HEK293T (cell line): ENCODE measurements around the gene PRKG1.
"Not testable (repeated sequence)": the region's sequence is repeated elsewhere in the genome, so short reads cannot be mapped to it uniquely, and the experiment has no call there.

Experiments used
- CTCF ChIA-PET: fragments of 350-600 bp; formaldehyde crosslinking; extraction: SDS; loops from one replicate; lab custom pipeline; 2021; ENCODE audit warnings: antibody characterized with exemption, inconsistent platforms; lab: Yijun Ruan, JAX
- POLR2A ChIA-PET: fragments of 350-600 bp; formaldehyde crosslinking; extraction: SDS; loops from one replicate; lab custom pipeline; 2020; ENCODE audit warnings: antibody characterized with exemption, inconsistent platforms; lab: Yijun Ruan, JAX
- DNase-seq: peaks from one replicate; pipeline ENCODE4 v3.0.0; 2012; ENCODE audit warnings: mixed read lengths; ENCODE audit errors: extremely low spot score
- ARNT ChIP-seq: fragments of 450-650 bp; IDR thresholded peaks from 2 replicates; pipeline ENCODE4 v1.6.1; 2017; ENCODE audit warnings: mild to moderate bottlenecking
- BHLHE40 ChIP-seq: fragments of 450-650 bp; IDR thresholded peaks from 2 replicates; pipeline ENCODE4 v1.6.1; 2016; ENCODE audit warnings: mild to moderate bottlenecking, moderate library complexity, borderline replicate concordance
- CTBP1 ChIP-seq: fragments of 450-650 bp; IDR thresholded peaks from 2 replicates; pipeline ENCODE4 v1.6.1; 2016; ENCODE audit warnings: borderline replicate concordance
- ELF4 ChIP-seq: fragments of 450-650 bp; IDR thresholded peaks from 2 replicates; pipeline ENCODE4 v1.6.1; 2017; ENCODE audit warnings: antibody characterized with exemption
- FOXA1 ChIP-seq: fragments of 450-650 bp; IDR thresholded peaks from 2 replicates; pipeline ENCODE4 v1.6.1; 2016; ENCODE audit warnings: mild to moderate bottlenecking
- FOXK2 ChIP-seq: fragments of 450-650 bp; IDR thresholded peaks from 2 replicates; pipeline ENCODE4 v1.6.1; 2016; ENCODE audit warnings: mild to moderate bottlenecking
- FOXM1 ChIP-seq: fragments of 450-650 bp; IDR thresholded peaks from 2 replicates; pipeline ENCODE4 v1.6.1; 2017; ENCODE audit warnings: mild to moderate bottlenecking, borderline replicate concordance
- HDGF ChIP-seq: fragments of 450-650 bp; IDR thresholded peaks from 2 replicates; pipeline ENCODE4 v1.6.1; 2017; ENCODE audit warnings: antibody characterized with exemption, borderline replicate concordance
- L3MBTL2 ChIP-seq: fragments of 450-650 bp; conservative IDR thresholded peaks from 2 replicates; pipeline ENCODE4 v1.6.1; 2016; ENCODE audit warnings: mild to moderate bottlenecking
- NFRKB ChIP-seq: fragments of 450-650 bp; IDR thresholded peaks from 2 replicates; pipeline ENCODE4 v1.6.1; 2016; ENCODE audit warnings: mild to moderate bottlenecking, moderate library complexity
- SP1 ChIP-seq: fragments of 450-650 bp; IDR thresholded peaks from 2 replicates; pipeline ENCODE4 v1.6.1; 2017
- SUZ12 ChIP-seq: fragments of 450-650 bp; IDR thresholded peaks from 2 replicates; pipeline ENCODE4 v1.6.1; 2016; ENCODE audit warnings: mild to moderate bottlenecking
- TARDBP ChIP-seq: fragments of 450-650 bp; IDR thresholded peaks from 2 replicates; pipeline ENCODE4 v1.6.1; 2016
- ZNF384 ChIP-seq: fragments of 450-650 bp; IDR thresholded peaks from 2 replicates; pipeline ENCODE4 v1.6.1; 2016
- TF ChIP-seq, protein P1 (sequence below): fragments of 450-650 bp; IDR thresholded peaks from 2 replicates; pipeline ENCODE4 v1.6.1; 2016

Gene PRKG1

DNA sequence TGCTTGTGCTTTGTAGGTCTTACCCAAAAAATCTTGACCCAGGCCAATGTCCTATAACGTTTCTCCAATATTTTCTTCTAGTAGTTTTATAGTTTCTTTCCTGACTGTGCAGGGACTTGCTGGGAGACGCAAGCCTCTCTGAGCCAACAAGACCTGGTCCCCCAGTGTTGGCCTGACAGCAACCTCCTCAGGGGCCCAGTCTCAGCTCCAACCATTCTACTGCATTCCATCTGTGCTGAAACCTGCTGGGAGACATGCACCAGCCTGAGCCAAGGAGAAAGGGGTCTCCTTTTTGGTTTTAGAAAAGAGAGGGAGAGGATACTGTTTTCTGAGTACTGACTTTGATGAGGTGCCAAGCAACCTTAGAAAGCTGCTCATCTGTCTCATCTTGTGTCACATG, 251.4 kb downstream of the PRKG1 start:
- DNase-seq = no peak
- no peak for TF ChIP-seq CTBP1
- POLR2A ChIA-PET = no interaction called here
- CTCF ChIA-PET = no interaction called here

DNA sequence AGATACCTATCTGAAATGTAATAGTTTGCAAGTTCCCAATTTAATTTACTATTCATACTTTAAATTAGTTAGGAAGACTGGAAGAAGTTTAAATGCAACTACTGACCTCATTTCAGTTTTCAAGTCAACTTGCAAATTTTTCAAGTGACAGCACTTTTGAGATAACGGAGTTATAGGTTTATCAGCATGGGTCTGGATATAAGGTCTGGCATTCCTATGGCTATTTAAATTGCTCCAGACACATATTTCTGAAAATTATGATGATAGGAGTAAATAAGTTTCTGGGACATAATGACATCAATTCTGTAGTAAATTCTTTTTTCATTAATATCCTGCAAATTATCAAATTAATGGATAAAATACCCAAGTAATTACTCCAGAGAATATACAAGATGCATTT, 251.9 kb downstream of the PRKG1 start:
- no peak for DNase-seq
- POLR2A ChIA-PET = no interaction called here
- CTCF ChIA-PET = no interaction called here
- TF ChIP-seq SP1 (no peak), FOXM1 (no peak), SUZ12 (no peak), ARNT (no peak), ELF4 (no peak), ZNF384 (no peak), L3MBTL2 (no peak), FOXK2 (no peak)
- TF ChIP-seq, protein P1, sequence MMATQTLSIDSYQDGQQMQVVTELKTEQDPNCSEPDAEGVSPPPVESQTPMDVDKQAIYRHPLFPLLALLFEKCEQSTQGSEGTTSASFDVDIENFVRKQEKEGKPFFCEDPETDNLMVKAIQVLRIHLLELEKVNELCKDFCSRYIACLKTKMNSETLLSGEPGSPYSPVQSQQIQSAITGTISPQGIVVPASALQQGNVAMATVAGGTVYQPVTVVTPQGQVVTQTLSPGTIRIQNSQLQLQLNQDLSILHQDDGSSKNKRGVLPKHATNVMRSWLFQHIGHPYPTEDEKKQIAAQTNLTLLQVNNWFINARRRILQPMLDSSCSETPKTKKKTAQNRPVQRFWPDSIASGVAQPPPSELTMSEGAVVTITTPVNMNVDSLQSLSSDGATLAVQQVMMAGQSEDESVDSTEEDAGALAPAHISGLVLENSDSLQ = no peak

GRCh38 chr10:51327432-51327831, 253.1 kb downstream of the PRKG1 start:
- ChIA-PET POLR2A (no interaction called here), CTCF (no interaction called here)
- TF ChIP-seq L3MBTL2 (no peak), CTBP1 (no peak), BHLHE40 (no peak), SP1 (no peak), HDGF (no peak), FOXM1 (no peak), FOXA1 (no peak), FOXK2 (no peak), TARDBP (no peak), ARNT (no peak), NFRKB (no peak), ZNF384 (no peak)
- TF ChIP-seq, protein P1 = no peak
- no peak for DNase-seq

DNA sequence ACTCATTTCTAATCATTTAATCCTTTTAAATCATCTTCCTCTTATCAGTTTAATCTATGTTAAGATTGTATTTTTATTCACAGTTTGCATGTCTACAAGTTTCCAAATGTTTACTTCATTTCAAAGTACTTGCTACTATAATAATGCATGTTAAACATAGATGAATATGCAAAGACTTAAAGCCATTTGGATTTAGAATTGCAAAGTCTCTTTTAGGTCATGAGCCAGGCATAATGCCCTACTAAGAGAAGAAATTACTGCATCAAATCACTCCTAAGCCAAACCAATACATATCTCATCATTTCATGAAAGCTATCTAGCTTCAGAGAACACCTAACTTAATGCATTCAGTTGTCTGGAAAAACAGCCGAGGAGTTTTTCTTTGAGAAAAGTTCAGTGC, 266.1 kb downstream of the PRKG1 start:
- no peak for DNase-seq
- POLR2A ChIA-PET = no interaction called here
- TF ChIP-seq CTBP1 (no peak), FOXK2 (no peak), SP1 (no peak), TARDBP (no peak), SUZ12 (no peak)
- TF ChIP-seq, protein P1 = no peak
- CTCF ChIA-PET = no interaction called here

- ChIA-PET CTCF (interaction anchor here (0.6 kb wide), 1 partner anchor 123 kb away, joined by 5 read pairs; no protein-coding TSS in a partner anchor), POLR2A (no interaction called here)
- TF ChIP-seq SUZ12 = no peak
- DNase-seq = no peak
Observed at GRCh38 chr10:51340845-51341610, 266.7 kb downstream of the PRKG1 start.

DNA sequence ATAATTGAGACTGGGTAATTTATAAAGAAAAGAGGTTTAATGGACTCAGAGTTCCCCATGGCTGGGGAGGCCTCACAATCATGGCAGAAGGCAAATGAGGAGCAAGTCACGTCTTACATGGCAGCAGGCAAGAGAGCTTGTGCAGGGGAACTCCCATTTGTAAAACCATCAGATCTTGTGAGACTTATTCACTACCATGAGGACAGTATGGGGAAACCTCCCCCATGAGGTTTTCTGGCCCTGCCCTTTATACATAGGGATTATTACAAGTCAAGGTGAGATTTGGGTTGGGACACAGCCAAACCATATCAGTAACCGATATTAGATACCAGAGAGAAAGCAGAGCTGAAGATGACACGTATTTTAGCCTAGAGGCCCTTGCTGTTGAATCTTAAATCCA, 267.5 kb downstream of the PRKG1 start:
- DNase-seq, POLR2A ChIA-PET: not testable (repeated sequence)
- CTCF ChIA-PET = interaction anchor here (0.7 kb wide), 1 partner anchor 80 kb away, joined by 3 read pairs; no protein-coding TSS in a partner anchor

DNA sequence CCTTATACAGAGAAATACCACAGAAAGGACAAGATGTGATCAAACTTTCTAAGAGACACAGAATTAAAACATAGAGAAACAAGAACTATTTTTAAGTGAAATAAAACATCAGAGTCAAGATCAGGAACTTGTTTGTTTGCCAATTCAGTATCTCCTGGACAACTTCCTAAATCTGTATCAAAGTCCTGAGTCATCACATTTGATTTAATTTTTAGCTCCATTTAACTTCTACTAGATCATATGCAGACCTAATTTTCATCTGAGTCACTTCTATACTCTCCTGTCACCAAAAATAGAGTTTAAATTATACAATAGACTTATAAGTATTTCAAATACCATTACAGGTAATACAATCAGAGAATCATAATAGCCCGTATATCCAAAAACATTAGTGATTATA, 268.1 kb downstream of the PRKG1 start:
- TF ChIP-seq FOXM1 (no peak), NFRKB (no peak), BHLHE40 (no peak), ZNF384 (no peak), CTBP1 (no peak), SP1 (no peak), ARNT (no peak), FOXA1 (no peak), SUZ12 (no peak)
- TF ChIP-seq, protein P1 = no peak
- no peak for DNase-seq
- POLR2A ChIA-PET = no interaction called here
- CTCF ChIA-PET = interaction anchor here (0.7 kb wide), 1 partner anchor 80 kb away, joined by 3 read pairs; no protein-coding TSS in a partner anchor
